GM21723 (cell line): ENCODE measurements around the gene IL3RA.
"Not testable (repeated sequence)": the region's sequence is repeated elsewhere in the genome, so short reads cannot be mapped to it uniquely, and the experiment has no call there.

ENCODE experiments used
- ATAC-seq: cut with Tn5 transposase; IDR thresholded peaks from one replicate; pipeline ENCODE4 v1.9.1; 2021; ENCODE audit warnings: mild to moderate bottlenecking, moderate library complexity; ENCODE audit not compliant: unreplicated experiment

IL3RA gene

DNA sequence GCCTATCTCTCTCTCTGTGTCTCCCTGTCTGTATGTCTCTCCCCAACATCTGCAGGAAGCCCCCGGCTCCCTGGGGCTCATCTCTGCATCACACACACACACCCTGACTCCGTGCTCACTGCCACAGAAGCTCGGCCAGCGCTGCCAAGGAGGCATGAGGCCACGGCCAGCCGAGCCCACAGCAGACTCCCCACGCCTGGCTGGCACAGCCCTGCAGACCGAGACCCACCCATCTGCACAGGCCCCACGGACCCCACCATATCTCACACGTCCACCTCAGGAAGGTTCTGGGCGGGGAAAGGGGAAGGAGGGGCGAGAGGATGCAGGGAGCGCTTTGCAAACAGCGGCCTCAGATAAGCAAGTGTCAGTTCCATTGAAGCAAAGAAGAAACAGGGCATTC is 83.8 kb downstream of the IL3RA start:
- no peak for ATAC-seq

- no peak for ATAC-seq
These were observed 85.0 kb downstream of the IL3RA start for GRCh38 chrX:1421433-1422134.

DNA sequence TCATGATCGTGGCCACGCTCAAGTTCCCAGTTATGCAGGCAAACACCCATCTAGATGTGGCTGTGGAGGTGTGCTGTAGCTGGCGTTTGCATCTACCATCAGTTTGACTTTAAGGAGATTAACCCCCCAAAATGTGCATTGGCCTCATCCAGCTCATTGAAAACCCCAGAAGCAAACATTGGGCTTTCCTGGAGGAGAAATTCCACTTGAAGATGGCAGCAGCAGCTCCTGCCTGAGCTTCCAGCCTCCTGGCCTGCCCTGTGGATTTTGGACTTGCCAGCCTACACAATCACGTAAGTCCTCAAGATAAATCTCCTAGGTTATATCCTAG is 85.5 kb downstream of the IL3RA start:
- no peak for ATAC-seq

DNA sequence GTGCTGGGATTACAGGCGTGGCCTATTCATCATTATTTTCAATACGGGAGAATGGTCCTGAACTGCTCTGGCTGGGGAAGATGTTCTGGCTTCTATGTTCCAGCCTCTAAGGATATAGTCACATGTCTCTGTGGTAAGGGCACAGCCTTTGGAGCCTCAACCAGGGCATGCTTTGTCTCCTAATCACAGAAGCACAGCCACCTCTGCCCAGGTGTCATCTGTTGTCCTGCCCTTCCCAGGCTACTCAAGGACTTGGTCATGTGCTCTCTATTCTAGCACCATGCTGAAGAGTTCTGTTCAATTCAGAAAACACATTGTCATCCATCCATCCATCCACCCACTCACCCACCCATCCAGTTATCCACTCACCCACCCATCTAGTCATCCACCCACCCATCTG is 86.6 kb downstream of the IL3RA start:
- ATAC-seq = no peak

DNA sequence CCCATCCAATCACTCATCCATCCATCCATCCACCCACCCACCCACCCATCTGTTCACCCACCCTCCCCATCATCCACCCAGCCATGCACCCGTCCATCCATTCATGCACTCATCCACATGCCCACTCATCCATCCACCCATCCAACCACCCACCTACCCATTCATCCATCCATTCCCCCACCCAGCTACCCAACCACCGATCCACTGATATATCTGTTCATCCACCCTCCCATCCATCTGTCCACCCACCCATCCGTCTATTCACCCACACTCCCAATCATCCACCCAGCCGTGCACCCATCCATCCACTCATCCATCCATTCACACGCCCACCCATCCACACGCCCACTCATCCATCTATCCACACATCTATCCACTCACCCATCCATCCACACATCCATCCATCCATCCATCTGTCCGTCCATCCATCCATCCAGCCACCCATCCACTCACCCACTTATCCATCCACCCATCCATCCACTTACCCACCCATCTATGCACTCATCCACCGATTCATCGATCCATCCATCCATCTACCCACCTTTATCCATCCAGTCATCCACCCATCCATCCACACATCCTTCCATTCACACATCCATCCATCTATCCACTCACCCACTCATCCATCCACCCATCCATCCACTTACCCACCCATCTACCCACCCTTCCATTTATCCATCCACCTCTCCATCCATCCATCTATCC is 87.7 kb downstream of the IL3RA start:
- no peak for ATAC-seq

GRCh38 chrX:1425381-1425780 is 88.8 kb downstream of the IL3RA start:
- no peak for ATAC-seq

GRCh38 chrX:1426321-1426720 is 89.7 kb downstream of the IL3RA start:
- not testable (repeated sequence) for ATAC-seq

GRCh38 chrX:1427756-1428155 is 91.2 kb downstream of the IL3RA start:
- ATAC-seq = no peak

- no peak for ATAC-seq
These were observed 93.9 kb downstream of the IL3RA start for GRCh38 chrX:1430451-1430850.
